IPS-18c (cell line): ENCODE data around the gene SLC6A5.

Source experiments
- H3K4me3 ChIP-seq: 2 replicates; pipeline ENCODE4 v1.7.0; 2013; ENCODE audit warnings: low read depth, mild to moderate bottlenecking, low read length, moderate library complexity; ENCODE audit not compliant: insufficient read depth
- H3K9me3 ChIP-seq: one replicate; pipeline ENCODE4 v1.6.1; 2013; ENCODE audit warnings: mild to moderate bottlenecking, low read length, moderate library complexity; ENCODE audit not compliant: control insufficient read depth, insufficient read depth

Gene SLC6A5

GRCh38 chr11:20672575-20672974, 73.2 kb downstream of the SLC6A5 start:
- H3K9me3 ChIP-seq: peaks cover 3% of the 10 kb centered on the region
- H3K4me3 ChIP-seq: no peak overlapping the region

GRCh38 chr11:20676658-20677057, 77.2 kb downstream of the SLC6A5 start:
- Histone ChIP-seq H3K4me3 (no peak overlapping the region), H3K9me3 (peaks cover 3% of the 10 kb centered on the region)

GRCh38 chr11:20688761-20689160, 89.4 kb downstream of the SLC6A5 start:
- H3K9me3 ChIP-seq: no peaks in the 10 kb centered on the region
- H3K4me3 ChIP-seq: no peak overlapping the region

GRCh38 chr11:20707876-20708275, 108.5 kb downstream of the SLC6A5 start:
- H3K4me3 ChIP-seq: no peak overlapping the region
- H3K9me3 ChIP-seq: no peaks in the 10 kb centered on the region
